SU-DHL-6 (cell line): ENCODE results near the gene PKD1L1.

Experiments used
- H2AFZ ChIP-seq: fragments of 200-600 bp; sonication (generic); 2 replicates; pipeline ENCODE4 v1.6.1; 2014; ENCODE audit warnings: low read depth, mild to moderate bottlenecking, moderate library complexity, mixed read lengths, antibody characterized with exemption, low read length; ENCODE audit not compliant: severe bottlenecking
- H3F3A ChIP-seq: fragments of 200-600 bp; shearing (Covaris generic); 2 replicates; pipeline ENCODE4 v1.6.0; 2016; ENCODE audit warnings: antibody characterized with exemption, mild to moderate bottlenecking; ENCODE audit not compliant: insufficient read depth
- H3K27ac ChIP-seq: fragments of 200-600 bp; sonication (generic); 2 replicates; pipeline ENCODE4 v1.5.1; 2016; ENCODE audit warnings: low read depth, mild to moderate bottlenecking, low read length, moderate library complexity, mixed read lengths
- H3K27me3 ChIP-seq: fragments of 200-600 bp; sonication (generic), shearing (Covaris generic); 2 replicates; pipeline ENCODE4 v1.6.0; 2014; ENCODE audit warnings: mild to moderate bottlenecking, low read length
- H3K36me3 ChIP-seq: fragments of 200-600 bp; sonication (generic); 2 replicates; pipeline ENCODE4 v1.6.1; 2014; ENCODE audit warnings: mild to moderate bottlenecking, low read length, mixed read lengths
- H3K4me2 ChIP-seq: fragments of 300-600, 200-600 bp; shearing (Covaris generic), sonication (generic); 2 replicates; pipeline ENCODE4 v1.6.0; 2014; ENCODE audit warnings: low read length, low read depth, mild to moderate bottlenecking; ENCODE audit not compliant: poor library complexity, severe bottlenecking
- H3K4me3 ChIP-seq: fragments of 200-600 bp; sonication (generic); 2 replicates; pipeline ENCODE4 v1.5.1; 2014; ENCODE audit warnings: antibody characterized with exemption, low read length, mild to moderate bottlenecking, mixed read lengths; ENCODE audit not compliant: insufficient read depth, poor library complexity, severe bottlenecking
- H3K79me2 ChIP-seq: fragments of 200-600 bp; sonication (generic); 2 replicates; pipeline ENCODE4 v1.6.1; 2014; ENCODE audit warnings: mild to moderate bottlenecking, low read length, moderate library complexity; ENCODE audit not compliant: insufficient read depth
- H3K9ac ChIP-seq: fragments of 200-600 bp; sonication (generic); 2 replicates; pipeline ENCODE4 v1.7.0; 2014; ENCODE audit warnings: mild to moderate bottlenecking, low read length
- H3K9me2 ChIP-seq: fragments of 200-600 bp; sonication (generic); replicated peaks from 2 replicates; pipeline ENCODE4 v1.6.1; 2014; ENCODE audit warnings: low read length; ENCODE audit not compliant: insufficient read depth
- H3K9me3 ChIP-seq: fragments of 200-600 bp; sonication (generic); 2 replicates; pipeline ENCODE4 v1.6.1; 2014; ENCODE audit warnings: low read length, mixed read lengths; ENCODE audit not compliant: insufficient read depth
- H4K20me1 ChIP-seq: fragments of 200-600 bp; sonication (generic); 2 replicates; pipeline ENCODE4 v1.6.1; 2014; ENCODE audit warnings: low read depth, mild to moderate bottlenecking, antibody characterized with exemption, low read length, moderate library complexity, mixed read lengths
- EZH2phosphoT487 ChIP-seq: fragments of 200-600 bp; sonication (generic), shearing (Covaris generic); conservative IDR thresholded peaks from 2 replicates; pipeline ENCODE4 v1.6.1; 2018; ENCODE audit warnings: mild to moderate bottlenecking, antibody characterized with exemption, low read length, moderate library complexity, mixed read lengths
- TF ChIP-seq, protein P1 (sequence below): fragments of 200-600 bp; sonication (generic); IDR thresholded peaks from one replicate; pipeline ENCODE4 v1.5.1; 2017; ENCODE audit warnings: antibody characterized with exemption, mild to moderate bottlenecking, low read length, moderate library complexity; ENCODE audit not compliant: insufficient read depth, poor library complexity, severe bottlenecking

Gene PKD1L1

DNA sequence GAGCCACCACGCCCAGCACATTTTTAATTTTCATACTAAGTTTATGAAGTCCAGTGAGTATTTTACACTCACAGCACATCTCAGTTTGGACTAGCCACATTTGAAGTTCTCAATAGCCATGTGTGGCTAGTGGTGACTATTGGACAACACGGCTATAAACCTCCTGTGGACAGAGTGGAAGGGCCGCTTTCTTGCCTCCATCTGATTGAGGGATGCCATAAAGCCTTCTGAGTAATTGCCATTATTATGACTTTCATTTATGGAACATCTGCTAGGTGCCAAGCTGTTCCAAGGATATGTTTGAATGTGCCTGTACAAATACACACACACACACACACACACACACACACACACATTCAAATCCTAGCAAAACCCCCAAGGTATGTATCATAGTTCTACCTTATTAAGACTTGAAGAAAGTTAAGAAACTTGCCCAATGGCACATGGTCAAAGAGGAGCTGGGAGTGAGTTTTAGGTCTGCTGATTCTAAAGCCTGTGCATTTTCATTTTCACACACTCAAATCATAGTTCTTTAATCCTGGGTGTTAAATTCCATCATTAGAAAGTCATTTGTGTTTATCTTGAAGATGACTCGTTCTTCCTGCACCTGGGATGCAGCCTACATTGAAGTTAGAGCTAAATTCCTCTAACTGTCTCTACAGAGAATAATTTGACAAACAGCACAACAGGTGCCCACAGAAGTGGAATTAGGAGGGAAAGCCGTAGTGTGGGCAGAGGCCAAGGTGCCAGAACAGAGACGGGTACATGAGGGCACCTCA lies 143.3 kb downstream of the PKD1L1 start:
- H4K20me1 ChIP-seq = no peaks in the 10 kb centered on the region
- H2AFZ ChIP-seq = no peak overlapping the region
- no peaks in the 10 kb centered on the region for H3K9me3 ChIP-seq
- H3K9ac ChIP-seq = no peak overlapping the region
- no peak overlapping the region for H3K4me2 ChIP-seq
- H3K27ac ChIP-seq = no peak overlapping the region
- no peak overlapping the region for H3K4me3 ChIP-seq
- H3K27me3 ChIP-seq = no peaks in the 10 kb centered on the region
- H3K36me3 ChIP-seq = no peaks in the 10 kb centered on the region
- no peaks in the 10 kb centered on the region for H3K9me2 ChIP-seq
- TF ChIP-seq, protein P1, sequence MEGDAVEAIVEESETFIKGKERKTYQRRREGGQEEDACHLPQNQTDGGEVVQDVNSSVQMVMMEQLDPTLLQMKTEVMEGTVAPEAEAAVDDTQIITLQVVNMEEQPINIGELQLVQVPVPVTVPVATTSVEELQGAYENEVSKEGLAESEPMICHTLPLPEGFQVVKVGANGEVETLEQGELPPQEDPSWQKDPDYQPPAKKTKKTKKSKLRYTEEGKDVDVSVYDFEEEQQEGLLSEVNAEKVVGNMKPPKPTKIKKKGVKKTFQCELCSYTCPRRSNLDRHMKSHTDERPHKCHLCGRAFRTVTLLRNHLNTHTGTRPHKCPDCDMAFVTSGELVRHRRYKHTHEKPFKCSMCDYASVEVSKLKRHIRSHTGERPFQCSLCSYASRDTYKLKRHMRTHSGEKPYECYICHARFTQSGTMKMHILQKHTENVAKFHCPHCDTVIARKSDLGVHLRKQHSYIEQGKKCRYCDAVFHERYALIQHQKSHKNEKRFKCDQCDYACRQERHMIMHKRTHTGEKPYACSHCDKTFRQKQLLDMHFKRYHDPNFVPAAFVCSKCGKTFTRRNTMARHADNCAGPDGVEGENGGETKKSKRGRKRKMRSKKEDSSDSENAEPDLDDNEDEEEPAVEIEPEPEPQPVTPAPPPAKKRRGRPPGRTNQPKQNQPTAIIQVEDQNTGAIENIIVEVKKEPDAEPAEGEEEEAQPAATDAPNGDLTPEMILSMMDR = no peak
- TF ChIP-seq EZH2phosphoT487 = no peak
- H3F3A ChIP-seq = no peaks in the 10 kb centered on the region
- no peaks in the 10 kb centered on the region for H3K79me2 ChIP-seq

DNA sequence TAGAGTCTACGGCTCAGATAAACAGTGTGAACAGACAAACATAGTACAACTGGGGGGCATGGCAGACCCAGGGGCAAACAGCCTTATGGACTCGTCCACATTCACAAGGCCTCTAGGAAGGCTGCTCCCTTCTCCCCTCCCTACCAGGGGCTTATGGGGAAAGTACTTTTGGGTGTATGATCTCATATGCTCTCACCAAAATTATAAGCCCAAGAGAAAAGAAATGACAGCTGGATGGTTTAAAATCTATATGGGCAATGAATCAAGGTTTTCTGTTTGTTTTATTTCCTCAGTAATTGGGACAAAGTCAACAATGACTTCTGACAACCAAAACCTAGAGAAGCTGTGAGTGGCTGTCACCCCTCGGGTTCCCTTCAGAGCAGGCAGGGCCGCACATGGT lies 144.4 kb downstream of the PKD1L1 start:
- H3K36me3 ChIP-seq = no peaks in the 10 kb centered on the region
- no peaks in the 10 kb centered on the region for H3K79me2 ChIP-seq
- no peaks in the 10 kb centered on the region for H3K9me2 ChIP-seq
- no peak overlapping the region for H3K4me2 ChIP-seq
- no peaks in the 10 kb centered on the region for H3K9me3 ChIP-seq
- H2AFZ ChIP-seq = no peak overlapping the region
- H3K27me3 ChIP-seq = no peaks in the 10 kb centered on the region
- H3K27ac ChIP-seq = no peak overlapping the region
- no peak overlapping the region for H3K9ac ChIP-seq
- TF ChIP-seq EZH2phosphoT487 = no peak
- TF ChIP-seq, protein P1 = no peak
- H4K20me1 ChIP-seq = no peaks in the 10 kb centered on the region
- H3F3A ChIP-seq = no peaks in the 10 kb centered on the region
- no peak overlapping the region for H3K4me3 ChIP-seq

DNA sequence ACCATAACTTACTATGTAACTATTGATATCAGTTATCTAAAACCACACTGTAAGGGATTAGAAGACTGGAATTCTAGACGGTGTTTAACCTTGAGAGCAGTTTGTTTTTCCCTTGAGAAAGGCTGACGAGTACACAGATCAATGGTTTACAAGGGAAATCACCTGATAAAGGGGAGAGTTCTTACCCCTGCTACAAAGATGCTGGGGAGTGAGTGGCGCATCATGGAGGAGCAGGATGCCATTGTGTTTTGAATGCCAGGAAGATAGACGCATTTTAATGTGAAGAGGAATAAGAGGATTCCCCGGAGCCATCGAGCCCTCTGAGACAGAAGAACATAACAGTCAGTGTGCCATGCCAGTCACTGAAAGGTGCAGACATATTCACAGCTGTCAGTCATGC lies 145.2 kb downstream of the PKD1L1 start:
- no peaks in the 10 kb centered on the region for H3F3A ChIP-seq
- no peaks in the 10 kb centered on the region for H4K20me1 ChIP-seq
- H3K9me2 ChIP-seq = no peaks in the 10 kb centered on the region
- no peaks in the 10 kb centered on the region for H3K79me2 ChIP-seq
- H3K4me2 ChIP-seq = no peak overlapping the region
- no peak for TF ChIP-seq EZH2phosphoT487
- TF ChIP-seq, protein P1 = no peak
- H3K36me3 ChIP-seq = no peaks in the 10 kb centered on the region
- no peak overlapping the region for H3K27ac ChIP-seq
- no peaks in the 10 kb centered on the region for H3K27me3 ChIP-seq
- no peak overlapping the region for H2AFZ ChIP-seq
- no peak overlapping the region for H3K9ac ChIP-seq
- H3K4me3 ChIP-seq = no peak overlapping the region
- H3K9me3 ChIP-seq = no peaks in the 10 kb centered on the region
